Measurements from ENCODE around the gene SOX15. TPM values are rescaled to one million over a fixed set of nuclear protein-coding genes. Genes with fewer than 3 reads are reported as not detected.
A peak's percentile ranks its signal among the peaks of the same experiment; 100 is the strongest.

SOX15 gene
- total RNA-seq, 1 donor from 2014 or later = not detected

DNA sequence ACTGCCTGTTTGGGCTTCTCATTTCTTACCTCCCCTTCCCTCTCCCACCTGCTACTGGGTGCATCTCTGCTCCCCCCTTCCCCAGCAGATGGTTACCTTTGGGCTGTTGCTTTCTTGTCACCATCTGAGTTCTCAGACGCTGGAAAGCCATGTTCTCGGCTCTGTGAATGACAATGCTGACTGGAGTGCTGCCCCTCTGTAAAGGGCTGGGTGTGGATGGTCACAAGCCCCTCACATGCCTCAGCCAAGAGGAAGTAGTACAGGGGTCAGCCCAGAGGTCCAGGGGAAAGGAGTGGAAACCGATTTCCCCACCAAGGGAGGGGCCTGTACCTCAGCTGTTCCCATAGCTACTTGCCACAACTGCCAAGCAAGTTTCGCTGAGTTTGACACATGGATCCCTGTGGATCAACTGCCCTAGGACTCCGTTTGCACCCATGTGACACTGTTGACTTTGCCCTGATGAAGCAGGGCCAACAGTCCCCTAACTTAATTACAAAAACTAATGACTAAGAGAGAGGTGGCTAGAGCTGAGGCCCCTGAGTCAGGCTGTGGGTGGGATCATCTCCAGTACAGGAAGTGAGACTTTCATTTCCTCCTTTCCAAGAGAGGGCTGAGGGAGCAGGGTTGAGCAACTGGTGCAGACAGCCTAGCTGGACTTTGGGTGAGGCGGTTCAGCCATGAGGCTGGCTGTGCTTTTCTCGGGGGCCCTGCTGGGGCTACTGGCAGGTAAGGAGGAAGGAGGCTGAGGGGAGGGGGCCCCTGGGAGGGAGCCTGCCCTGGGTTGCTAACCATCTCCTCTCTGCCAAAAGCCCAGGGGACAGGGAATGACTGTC is 10.7 kb downstream of the SOX15 start, which contains the start of gene CD68:
CD68 (plus strand) TSS at position 638 of the 833 bp plus-strand sequence; CDS start at position 678, 40 bp downstream.
- DNase-seq (ENCODE audit: low spot score) = no peak

DNA sequence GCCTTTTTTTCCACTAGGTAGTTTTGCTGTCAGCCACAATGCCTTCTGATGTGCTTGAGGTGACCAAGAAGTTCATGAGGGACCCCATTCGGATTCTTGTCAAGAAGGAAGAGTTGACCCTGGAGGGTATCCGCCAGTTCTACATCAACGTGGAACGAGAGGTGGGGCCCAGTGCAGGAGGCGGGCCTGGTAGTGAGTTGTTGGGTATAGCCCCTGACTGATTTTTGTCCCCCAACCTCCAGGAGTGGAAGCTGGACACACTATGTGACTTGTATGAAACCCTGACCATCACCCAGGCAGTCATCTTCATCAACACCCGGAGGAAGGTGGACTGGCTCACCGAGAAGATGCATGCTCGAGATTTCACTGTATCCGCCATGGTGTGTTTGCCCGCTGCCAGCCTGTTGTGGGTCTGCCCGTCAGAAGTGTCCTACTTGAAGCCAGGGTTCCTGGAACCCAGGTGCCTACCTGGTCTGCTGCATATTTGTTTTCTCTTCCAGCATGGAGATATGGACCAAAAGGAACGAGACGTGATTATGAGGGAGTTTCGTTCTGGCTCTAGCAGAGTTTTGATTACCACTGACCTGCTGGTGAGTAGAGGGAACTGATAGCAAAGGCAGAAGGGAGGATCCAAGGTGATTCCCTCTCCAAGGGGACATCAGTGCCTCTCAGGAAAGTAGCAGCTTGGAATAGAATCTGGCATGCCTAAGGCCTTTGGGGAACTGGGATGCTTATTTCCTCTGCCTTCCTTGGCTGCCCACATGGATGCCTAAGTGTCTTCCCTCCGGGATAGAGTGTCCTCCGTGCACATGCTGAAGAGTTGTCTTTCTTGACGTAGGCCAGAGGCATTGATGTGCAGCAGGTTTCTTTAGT is 12.3 kb downstream of the SOX15 start:
- DNase-seq (ENCODE audit: low spot score) = no peak

DNA sequence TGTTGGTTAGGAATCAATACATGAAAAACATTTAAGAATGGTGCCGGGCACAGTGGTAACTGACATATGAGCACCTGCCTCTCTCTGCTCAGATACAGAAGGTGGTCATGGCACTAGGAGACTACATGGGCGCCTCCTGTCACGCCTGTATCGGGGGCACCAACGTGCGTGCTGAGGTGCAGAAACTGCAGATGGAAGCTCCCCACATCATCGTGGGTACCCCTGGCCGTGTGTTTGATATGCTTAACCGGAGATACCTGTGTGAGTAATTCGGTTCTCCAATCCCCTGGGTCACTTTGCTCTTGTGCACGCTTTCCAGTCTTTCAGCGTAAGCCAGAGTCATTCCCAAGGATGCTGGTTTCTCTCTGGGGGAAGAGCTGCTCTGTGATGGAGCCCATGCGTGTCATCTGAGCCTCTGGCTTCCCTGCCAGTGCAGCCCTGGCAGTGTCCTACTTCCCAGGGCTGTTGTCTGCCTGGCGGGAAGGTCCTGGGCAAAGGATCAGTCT is 13.4 kb downstream of the SOX15 start:
- no peak for DNase-seq (ENCODE audit: low spot score)

DNA sequence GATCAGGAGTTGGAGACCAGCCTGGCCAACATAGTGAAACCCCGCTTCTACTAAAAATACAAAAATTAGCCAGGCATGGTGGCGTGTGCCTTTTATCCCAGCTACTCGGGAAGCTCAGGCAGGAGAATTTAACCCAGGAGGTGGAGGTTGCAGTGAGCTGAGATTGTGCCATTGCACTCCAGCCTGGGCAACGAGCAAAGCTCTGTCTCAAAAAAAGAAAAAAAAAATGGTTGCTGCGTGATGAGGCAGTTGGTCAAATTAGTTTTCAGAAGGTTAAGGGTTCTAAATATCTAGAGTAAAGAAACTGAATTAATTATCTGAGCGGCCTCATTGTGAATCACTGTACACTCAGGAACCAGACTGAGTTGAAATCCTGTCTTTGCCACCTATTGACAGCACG is 13.9 kb downstream of the SOX15 start:
- no peak for DNase-seq (ENCODE audit: low spot score)

DNA sequence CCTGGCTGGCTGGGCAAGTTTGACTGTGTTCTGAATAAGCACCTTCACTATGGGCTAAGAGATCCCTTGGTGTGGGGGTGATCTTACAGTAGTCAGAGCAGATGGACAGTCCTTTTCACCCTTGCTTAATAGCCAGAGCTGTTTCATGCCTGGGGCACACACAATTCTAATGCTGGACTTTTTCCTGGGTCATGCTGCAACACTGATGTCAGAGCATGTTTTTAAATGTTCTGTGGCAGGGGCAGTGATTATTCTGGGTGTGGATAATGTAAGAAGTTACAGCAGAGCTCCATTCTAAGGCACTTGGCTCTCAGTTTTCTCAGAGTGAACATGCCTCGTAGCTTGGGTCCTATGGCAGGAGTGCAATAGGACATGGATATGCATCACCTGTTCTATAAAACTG is 14.4 kb downstream of the SOX15 start:
- DNase-seq (ENCODE audit: low spot score) = no peak

DNA sequence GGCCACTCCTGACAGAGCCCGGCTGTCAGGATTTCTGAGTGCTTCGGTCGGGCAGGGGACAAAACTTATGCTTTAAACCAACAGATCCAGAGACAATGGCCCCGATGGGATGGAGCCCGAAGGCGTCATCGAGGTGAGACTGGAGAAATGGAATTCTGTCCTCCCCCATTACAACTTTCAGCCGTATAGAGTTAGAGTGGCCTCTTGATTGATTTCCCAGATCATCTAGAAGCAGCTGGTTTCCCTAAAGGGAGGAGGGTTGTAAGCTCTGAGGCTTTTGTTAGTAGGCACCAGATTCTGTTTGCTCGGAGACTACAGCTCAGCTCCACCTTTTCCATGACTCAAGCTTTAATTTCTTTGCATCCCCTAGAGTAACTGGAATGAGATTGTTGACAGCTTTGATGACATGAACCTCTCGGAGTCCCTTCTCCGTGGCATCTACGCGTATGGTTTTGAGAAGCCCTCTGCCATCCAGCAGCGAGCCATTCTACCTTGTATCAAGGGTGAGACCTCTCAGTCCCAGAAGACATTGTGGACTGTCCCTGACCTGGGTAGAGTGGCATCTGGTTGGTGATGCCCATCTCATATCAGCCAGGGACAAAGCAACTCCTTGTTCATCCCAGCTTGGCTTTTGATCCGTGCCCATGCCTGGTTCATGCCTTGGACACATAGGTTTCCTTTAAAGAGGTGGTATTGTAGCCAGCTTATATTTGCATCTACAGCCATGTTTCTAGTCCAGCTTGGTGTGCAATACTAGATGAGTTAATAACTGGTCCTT is 15.5 kb downstream of the SOX15 start:
- no peak for DNase-seq (ENCODE audit: low spot score)

DNA sequence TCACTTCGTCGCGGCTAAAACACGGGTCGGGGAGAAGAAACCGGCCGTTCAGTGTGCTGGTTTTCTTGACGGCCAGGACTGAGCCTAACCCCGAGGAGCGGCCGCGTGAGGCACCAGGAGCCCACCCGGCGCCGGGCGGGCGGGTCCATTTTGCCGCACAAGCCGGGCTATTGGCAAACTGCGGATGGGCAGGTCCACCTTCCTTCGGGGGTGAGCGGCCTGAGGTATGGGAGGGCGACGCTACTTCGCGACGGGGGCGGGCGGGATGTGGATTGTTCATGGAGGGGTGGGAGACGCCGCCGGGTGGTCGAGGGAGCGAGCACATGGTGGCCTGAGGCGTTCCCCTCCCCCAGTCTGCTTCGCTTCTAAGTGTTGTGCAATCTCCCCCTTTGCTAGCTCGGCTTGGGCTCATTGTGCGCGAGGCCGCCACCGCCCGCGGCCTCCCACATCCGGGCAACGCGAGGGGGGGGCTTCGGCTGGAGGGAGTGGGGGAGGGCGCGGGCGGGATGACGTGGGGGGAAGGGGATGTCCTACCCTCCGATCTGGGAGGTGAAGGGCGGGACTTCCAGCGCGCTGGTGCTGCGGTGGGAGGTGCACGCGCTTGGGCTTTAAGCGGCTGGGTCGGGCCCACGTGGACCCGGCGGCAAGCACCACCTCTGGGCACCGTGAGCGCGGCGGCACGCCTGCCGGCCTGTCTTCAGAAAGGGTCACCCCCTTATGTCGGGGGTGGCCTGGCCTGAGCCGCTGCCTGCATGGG is 16.4 kb downstream of the SOX15 start:
- DNase-seq (ENCODE audit: low spot score) = peak; percentile 95

DNA sequence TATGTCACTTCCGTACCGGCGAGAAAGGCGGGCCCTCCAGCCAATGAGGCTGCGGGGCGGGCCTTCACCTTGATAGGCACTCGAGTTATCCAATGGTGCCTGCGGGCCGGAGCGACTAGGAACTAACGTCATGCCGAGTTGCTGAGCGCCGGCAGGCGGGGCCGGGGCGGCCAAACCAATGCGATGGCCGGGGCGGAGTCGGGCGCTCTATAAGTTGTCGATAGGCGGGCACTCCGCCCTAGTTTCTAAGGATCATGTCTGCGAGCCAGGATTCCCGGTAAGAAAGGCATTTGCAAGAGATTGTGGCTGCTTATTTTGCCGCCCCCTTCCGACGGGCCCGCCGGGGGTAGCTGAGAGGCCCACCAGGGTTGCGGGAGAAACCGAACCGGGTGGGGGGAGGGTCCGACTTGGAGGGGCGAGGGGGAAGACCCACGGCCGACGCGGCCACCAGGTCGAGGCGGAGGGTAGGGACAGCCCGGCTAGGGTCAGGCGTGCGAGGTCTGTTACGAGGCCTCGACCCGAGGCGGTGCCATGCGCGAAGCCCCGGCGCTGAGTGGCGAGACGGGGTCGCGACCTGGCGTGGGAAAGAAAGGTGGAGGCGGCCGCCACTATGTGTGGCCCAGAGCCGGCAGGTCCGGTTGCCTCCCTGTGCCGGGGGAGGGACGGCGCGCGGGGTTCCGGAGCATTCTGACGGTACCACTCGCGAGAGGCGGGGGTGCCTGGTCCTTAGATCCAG is 17.1 kb downstream of the SOX15 start:
- DNase-seq (ENCODE audit: low spot score) = peak; percentile 100

DNA sequence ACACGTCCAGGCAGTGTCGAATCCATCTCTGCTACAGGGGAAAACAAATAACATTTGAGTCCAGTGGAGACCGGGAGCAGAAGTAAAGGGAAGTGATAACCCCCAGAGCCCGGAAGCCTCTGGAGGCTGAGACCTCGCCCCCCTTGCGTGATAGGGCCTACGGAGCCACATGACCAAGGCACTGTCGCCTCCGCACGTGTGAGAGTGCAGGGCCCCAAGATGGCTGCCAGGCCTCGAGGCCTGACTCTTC is 17.6 kb downstream of the SOX15 start:
- no peak for DNase-seq (ENCODE audit: low spot score)

DNA sequence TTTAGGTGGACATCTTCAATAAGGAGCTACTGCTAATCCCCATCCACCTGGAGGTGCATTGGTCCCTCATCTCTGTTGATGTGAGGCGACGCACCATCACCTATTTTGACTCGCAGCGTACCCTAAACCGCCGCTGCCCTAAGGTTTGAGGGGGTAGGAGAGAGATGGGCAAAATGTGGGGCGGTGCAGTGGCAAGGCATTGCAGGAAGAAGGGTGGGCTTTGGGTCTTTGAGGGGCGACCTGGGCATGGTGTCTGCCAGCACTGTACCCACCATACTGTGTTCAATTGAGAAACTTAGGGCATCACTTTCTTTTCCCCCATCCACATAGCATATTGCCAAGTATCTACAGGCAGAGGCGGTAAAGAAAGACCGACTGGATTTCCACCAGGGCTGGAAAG is 19.5 kb downstream of the SOX15 start:
- no peak for DNase-seq (ENCODE audit: low spot score)

DNA sequence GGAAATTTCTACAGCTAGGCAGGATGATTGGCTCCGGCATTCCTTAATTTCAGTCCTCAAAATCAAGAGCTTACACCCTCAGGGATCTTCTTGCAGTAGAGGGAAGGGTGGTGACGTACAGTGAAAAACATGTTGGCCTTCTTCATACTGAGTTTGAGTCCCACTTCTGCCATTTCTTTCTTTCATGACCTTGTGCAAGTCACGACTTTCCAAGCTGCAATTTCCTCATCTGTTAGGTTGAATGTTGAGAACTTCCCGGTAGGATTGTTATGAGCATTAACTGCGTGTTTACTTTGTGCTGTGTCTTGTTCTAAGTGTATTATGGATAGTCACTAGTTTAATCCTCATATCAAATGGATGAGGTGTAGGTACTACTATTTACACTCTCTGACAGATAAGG is 20.3 kb downstream of the SOX15 start:
- no peak for DNase-seq (ENCODE audit: low spot score)

DNA sequence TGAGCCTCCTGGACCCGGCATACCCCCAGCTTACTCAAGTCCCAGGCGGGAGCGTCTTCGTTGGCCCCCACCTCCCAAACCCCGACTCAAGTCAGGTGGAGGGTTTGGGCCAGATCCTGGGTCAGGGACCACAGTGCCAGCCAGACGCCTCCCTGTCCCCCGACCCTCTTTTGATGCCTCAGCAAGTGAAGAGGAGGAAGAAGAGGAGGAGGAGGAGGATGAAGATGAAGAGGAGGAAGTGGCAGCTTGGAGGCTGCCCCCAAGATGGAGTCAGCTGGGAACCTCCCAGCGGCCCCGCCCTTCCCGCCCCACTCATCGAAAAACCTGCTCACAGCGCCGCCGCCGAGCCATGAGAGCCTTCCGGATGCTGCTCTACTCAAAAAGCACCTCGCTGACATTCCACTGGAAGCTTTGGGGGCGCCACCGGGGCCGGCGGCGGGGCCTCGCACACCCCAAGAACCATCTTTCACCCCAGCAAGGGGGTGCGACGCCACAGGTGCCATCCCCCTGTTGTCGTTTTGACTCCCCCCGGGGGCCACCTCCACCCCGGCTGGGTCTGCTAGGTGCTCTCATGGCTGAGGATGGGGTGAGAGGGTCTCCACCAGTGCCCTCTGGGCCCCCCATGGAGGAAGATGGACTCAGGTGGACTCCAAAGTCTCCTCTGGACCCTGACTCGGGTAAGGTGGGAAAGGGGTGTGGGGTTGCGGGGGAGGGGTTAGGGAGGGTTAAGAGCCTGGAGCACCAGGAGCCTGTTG is 26.6 kb downstream of the SOX15 start:
- no peak for DNase-seq (ENCODE audit: low spot score)

DNA sequence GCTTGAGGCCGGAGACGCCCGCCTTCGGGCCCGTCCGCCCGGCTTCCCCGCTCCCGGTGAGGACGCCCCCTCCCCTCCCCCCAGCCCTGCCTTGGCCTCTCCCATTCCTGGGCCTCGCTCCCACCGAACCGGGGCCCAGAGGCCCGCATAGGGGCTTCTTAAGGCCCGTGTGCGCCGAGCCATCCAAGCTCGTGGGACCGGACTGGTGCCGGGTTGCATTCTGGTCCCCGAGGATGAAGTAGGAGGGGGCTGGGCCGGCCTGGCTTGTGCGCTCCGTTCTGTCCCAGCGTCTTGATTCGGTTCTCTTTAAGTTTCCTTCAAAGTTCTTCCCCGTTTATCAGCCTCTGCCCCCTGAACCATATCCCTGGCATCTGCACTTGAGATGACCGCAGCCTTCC is 27.7 kb downstream of the SOX15 start:
- DNase-seq (ENCODE audit: low spot score) = no peak

DNA sequence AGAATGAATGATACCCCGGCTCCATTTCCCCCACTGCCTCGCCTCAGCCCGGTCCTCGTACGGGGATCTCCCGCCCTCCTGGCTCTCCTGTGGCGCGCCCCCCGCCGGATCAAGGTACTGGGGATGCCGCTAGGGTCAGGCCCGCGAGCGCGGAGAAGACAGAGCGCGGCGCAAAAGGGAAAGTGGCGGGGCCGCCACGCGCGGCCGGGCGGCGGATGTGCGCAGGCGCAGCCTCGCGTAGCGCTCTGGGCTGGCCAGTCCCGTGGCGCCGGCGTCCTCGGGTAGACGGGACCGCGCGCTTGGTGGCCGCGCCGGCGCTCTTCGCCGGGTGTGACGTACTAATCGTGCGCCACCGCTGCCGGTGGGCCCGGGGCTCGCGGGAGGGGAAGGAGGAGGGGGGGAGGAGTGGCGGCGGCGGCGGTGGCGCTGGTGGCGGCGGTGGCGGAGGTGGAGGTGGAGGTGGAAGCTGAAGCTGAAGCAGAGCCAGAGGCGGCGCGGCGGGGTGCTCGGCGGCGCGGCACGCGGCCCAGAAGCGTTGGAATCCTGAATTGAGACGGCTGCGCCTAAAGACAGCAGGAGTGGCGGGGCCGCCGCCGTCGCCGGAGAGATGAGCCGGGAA is 28.2 kb downstream of the SOX15 start, which contains the start of gene SENP3:
SENP3 (plus strand) TSS at position 331 of the 619 bp plus-strand sequence. CDS start 1,158 bp downstream, outside the sequence.
- DNase-seq (ENCODE audit: low spot score) = peak; percentile 98

DNA sequence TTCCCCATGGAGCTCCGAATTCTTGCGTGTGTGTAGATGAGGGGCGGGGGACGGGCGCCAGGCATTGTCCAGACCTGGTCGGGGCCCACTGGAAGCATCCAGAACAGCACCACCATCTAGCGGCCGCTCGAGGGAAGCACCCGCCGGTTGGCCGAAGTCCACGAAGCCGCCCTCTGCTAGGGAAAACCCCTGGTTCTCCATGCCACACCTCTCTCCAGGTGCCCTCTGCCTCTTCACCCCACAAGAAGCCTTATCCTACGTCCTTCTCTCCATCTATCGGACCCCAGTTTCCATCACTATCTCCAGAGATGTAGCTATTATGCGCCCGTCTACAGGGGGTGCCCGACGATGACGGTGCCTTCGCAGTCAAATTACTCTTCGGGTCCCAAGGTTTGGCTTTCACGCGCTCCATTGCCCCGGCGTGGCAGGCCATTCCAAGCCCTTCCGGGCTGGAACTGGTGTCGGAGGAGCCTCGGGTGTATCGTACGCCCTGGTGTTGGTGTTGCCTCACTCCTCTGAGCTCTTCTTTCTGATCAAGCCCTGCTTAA is 28.8 kb downstream of the SOX15 start:
- DNase-seq (ENCODE audit: low spot score) = peak; percentile 97

DNA sequence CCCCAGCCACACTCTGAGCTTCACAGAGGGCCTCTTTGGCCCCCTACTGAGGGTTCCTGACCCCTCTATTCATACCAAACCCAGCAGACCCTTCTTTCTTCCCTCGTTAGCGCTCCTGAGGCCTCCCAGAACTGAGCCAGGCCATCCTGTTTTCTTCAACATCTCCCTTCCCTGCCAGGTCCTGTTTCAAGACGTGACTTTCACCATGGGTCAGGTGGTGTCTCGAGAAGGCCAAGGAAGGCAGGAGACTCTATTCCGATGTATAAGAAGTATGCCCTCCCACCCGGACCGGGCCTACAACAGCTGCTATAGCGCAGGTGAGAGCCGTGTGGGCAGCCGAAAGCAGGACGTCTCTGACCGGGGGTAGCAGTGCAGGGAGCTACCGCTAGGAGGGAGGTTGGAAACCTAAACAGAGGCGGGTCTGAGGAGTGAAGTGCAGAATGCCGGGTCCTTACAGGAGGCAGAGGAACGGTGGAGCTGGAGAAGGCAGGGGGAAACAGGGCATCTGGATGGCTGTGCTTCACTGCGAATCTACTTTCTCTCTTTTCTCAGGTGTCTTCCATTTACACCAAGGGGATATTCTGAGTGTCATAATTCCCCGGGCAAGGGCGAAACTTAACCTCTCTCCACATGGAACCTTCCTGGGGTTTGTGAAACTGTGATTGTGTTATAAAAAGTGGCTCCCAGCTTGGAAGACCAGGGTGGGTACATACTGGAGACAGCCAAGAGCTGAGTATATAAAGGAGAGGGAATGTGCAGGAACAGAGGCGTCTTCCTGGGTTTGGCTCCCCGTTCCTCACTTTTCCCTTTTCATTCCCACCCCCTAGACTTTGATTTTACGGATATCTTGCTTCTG is 29.5 kb downstream of the SOX15 start:
- DNase-seq (ENCODE audit: low spot score) = no peak

Measured in mesenteric fat pad (tissue), 1 donor.